ENCODE results near the gene PACS2. TPM values are rescaled to one million over a fixed set of nuclear protein-coding genes. Genes with fewer than 3 reads are reported as not detected.

PACS2 gene
- total RNA-seq, 1 experiment from 2014 or later = 72.5 TPM

DNA sequence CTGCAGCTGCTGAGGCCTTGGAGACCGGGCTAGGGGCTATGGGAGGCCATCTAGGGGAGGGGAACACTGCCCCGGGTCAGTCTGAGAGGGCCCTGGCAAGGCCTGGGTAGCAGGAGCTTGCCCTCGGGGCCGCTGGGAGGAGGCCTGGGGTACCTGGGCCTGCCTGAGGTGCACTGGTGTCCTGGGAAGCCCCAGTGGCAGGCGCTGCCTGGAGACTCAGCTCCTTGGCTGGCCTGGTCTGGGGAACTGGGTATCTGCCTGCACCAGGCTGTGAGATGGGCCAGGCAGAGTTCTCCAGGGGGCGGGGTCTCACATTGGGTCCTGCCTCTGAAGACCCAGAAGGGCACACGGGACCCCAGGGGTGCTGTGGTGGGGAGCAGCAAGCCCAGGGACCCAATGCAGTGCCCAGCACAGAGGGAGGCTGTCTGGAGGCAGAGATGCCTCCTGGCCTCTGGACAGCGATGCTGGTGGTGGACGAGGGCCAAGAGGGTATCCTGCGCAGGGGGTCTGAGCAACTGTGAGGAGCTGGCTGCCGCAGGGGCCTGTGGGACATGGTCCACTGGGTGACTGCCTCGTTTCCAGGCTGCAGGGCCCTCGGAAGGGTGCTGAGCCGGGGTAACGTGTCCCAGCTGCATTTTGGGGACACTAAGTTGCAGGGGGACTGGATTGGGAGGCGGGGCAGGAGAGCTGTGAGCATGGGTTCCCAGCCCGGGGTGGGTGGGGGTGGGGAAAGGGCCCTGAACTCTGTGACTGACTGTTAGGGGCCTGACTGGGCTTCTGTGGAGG, 97.6 kb downstream of the PACS2 start:
- no peak overlapping the region for H2BK5ac ChIP-seq (ENCODE audit: insufficient read length, low read length)
- Mint-ChIP-seq H3K27ac (no peak overlapping the region), H3K9me3 (0 out of 5 replicates have a peak, but pooled peaks cover 0 to 3% of the 10 kb centered on the region in 2 experiments), H3K27me3 (ENCODE audit: low read depth) (peaks cover 81% of the 10 kb centered on the region), H3K36me3 (ENCODE audit: insufficient read depth in 1 of 3, low read depth in 3 of 3) (peaks cover 3 to 5% (median 3%) of the 10 kb centered on the region in 3 experiments; a peak in 6 of 7 replicates), H3K4me3 (peak overlapping the region in 1 of 2 experiments; percentile 55; a peak in 1 of 5 replicates), H3K4me1 (peaks cover 6 to 25% of the 10 kb centered on the region in 2 experiments; a peak in 3 of 4 replicates)
- H4K20me1 ChIP-seq (ENCODE audit: control insufficient read depth, insufficient read depth, insufficient read length) = peaks cover 3% of the 10 kb centered on the region
- H3K27ac ChIP-seq (ENCODE audit: insufficient read length, low read depth, low read length) = no peak overlapping the region
- peaks cover 8% of the 10 kb centered on the region for H3K23me2 ChIP-seq (ENCODE audit: insufficient read length, low read depth, low read length, poor library complexity, severe bottlenecking)
- no peak overlapping the region for H3T11ph ChIP-seq (ENCODE audit: low read length)
- H2AFZ ChIP-seq (ENCODE audit: low read length) = no peak overlapping the region
- H3K79me1 ChIP-seq (ENCODE audit: insufficient read depth, low read depth, low read length, poor library complexity, severe bottlenecking) = no peaks in the 10 kb centered on the region
- no peak overlapping the region for H2BK20ac ChIP-seq (ENCODE audit: low read depth, low read length, poor library complexity, severe bottlenecking)
- no peak overlapping the region for H4K8ac ChIP-seq (replicated peaks; ENCODE audit: insufficient read length, low read depth, low read length)
- no peak overlapping the region for H2BK120ac ChIP-seq (ENCODE audit: low read depth, low read length, poor library complexity, severe bottlenecking)
- no peak overlapping the region for H3K56ac ChIP-seq (ENCODE audit: insufficient read length, low read depth, low read length)
- no peak overlapping the region for H3K14ac ChIP-seq (ENCODE audit: insufficient read depth, low read length)
- no peak overlapping the region for H3K4me2 ChIP-seq (ENCODE audit: insufficient read depth, insufficient read length, low read length)
- no peak overlapping the region for H4K91ac ChIP-seq (ENCODE audit: insufficient read length, low read depth, low read length)
- H2BK15ac ChIP-seq (ENCODE audit: low read depth, low read length) = no peak overlapping the region
- H3K23ac ChIP-seq (ENCODE audit: insufficient read length, low read depth, low read length) = no peak overlapping the region
- H4K5ac ChIP-seq (ENCODE audit: insufficient read length, low read depth, low read length) = no peak overlapping the region
- no peaks in the 10 kb centered on the region for H3K4me1 ChIP-seq (ENCODE audit: insufficient read depth, low read length)
- no CpG with 5 or more reads among the region's 17 CpGs for WGBS (ENCODE audit: extremely low coverage, insufficient read length, low lambda C conversion rate)
- no peak overlapping the region for H3K9ac ChIP-seq (ENCODE audit: extremely low read depth, insufficient read length, low read length)
- no peak overlapping the region for H2AK5ac ChIP-seq (ENCODE audit: insufficient read length, low read length)
- H3K9me3 ChIP-seq (ENCODE audit: control insufficient read depth, low read depth, low read length) = no peaks in the 10 kb centered on the region
- no peaks in the 10 kb centered on the region for H3K79me2 ChIP-seq (ENCODE audit: insufficient read depth, low read length)
- no peak overlapping the region for H3K18ac ChIP-seq (ENCODE audit: insufficient read length, low read depth, low read length)
- H2BK12ac ChIP-seq (ENCODE audit: insufficient read length, low read depth, low read length) = no peak overlapping the region
- H3K27me3 ChIP-seq (ENCODE audit: insufficient read depth, low read length) = peaks cover 12% of the 10 kb centered on the region
- no peak overlapping the region for H3K4ac ChIP-seq (ENCODE audit: low read depth, low read length)
- no peak for DNase-seq
- TF ChIP-seq, protein P1, sequence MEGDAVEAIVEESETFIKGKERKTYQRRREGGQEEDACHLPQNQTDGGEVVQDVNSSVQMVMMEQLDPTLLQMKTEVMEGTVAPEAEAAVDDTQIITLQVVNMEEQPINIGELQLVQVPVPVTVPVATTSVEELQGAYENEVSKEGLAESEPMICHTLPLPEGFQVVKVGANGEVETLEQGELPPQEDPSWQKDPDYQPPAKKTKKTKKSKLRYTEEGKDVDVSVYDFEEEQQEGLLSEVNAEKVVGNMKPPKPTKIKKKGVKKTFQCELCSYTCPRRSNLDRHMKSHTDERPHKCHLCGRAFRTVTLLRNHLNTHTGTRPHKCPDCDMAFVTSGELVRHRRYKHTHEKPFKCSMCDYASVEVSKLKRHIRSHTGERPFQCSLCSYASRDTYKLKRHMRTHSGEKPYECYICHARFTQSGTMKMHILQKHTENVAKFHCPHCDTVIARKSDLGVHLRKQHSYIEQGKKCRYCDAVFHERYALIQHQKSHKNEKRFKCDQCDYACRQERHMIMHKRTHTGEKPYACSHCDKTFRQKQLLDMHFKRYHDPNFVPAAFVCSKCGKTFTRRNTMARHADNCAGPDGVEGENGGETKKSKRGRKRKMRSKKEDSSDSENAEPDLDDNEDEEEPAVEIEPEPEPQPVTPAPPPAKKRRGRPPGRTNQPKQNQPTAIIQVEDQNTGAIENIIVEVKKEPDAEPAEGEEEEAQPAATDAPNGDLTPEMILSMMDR (conservative IDR thresholded peaks at IDR 0.05) = no peak
